ENCODE measurements around the gene SMARCB1. TPM values are rescaled to one million over a fixed set of nuclear protein-coding genes. Genes with fewer than 3 reads are reported as not detected.
A peak's percentile ranks its signal among the peaks of the same experiment; 100 is the strongest.

SMARCB1 gene
- total and polyA plus RNA-seq, 2 of the 4 experiments (the other 2 are of a cell fraction), result 110 to 159 TPM

DNA sequence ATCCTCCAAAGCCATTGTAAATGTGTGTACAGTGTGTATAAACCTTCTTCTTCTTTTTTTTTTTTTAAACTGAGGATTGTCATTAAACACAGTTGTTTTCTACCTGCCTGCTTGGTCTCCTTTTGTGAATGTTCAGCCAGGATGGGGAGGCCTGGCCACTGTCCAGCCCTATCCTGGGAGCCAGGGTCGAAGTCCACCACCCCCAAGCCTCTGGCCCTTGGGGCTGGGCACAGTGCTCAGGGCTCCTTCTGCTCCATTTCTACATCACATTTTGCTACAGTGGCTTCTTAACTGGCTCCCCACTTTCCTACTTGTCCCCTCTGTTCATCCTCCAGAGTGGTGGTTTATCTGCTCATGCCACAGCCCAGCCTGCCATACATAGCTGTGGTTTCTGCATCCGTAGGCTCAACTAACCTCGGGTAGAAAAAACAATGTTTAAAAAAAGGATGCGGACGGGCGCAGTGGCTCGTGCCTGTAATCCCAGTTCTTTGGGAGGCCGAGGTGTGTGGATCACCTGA lies 2.5 kb upstream of the SMARCB1 start:
- Histone ChIP-seq H3K23ac (ENCODE audit: low read depth, low read length) (no peak overlapping the region), H2BK5ac (ENCODE audit: low read depth, low read length, poor library complexity, severe bottlenecking) (no peak overlapping the region), H3K14ac (replicated peaks; ENCODE audit: low read depth, low read length) (no peak overlapping the region), H3K18ac (ENCODE audit: low read depth, low read length) (no peak overlapping the region), H3K4me2 (ENCODE audit: low read depth, low read length) (0 out of 2 replicates have a peak overlapping the region, but pooled peaks have one; percentile 31), H3K9me3 (ENCODE audit: control insufficient read depth, insufficient read depth, low read length) (no peaks in the 10 kb centered on the region), H3K9ac (ENCODE audit: low read depth, low read length) (no peak overlapping the region), H2BK120ac (ENCODE audit: low read depth, low read length) (peak overlapping the region; percentile 9), H2BK20ac (ENCODE audit: low read depth, low read length) (peak overlapping the region; percentile 1), H3K9me1 (ENCODE audit: insufficient read depth, low read length) (peaks cover 20% of the 10 kb centered on the region), H3K4me1 (ENCODE audit: control insufficient read depth, insufficient read depth, low read length) (peaks cover 25% of the 10 kb centered on the region), H2AK5ac (ENCODE audit: low read depth, low read length) (no peak overlapping the region; the same call in 1 of the 2 replicates), H3K27ac (ENCODE audit: insufficient read depth, low read length) (no peak overlapping the region), H2BK15ac (ENCODE audit: low read depth, low read length) (no peak overlapping the region), H4K5ac (ENCODE audit: low read depth, low read length) (no peak overlapping the region; the same call in 1 of the 2 replicates), H3K56ac (ENCODE audit: extremely low read depth, insufficient read depth, low read length) (no peak overlapping the region), H3K4me3 (ENCODE audit: insufficient read depth, low read depth, low read length) (no peak overlapping the region), H3K27me3 (ENCODE audit: control insufficient read depth, insufficient read depth, low read length) (no peaks in the 10 kb centered on the region), H3K4ac (ENCODE audit: low read depth, low read length) (peak overlapping the region; percentile 45; the same call in 1 of the 2 replicates), H3K36me3 (ENCODE audit: control insufficient read depth, insufficient read depth, low read length) (no peaks in the 10 kb centered on the region), H4K8ac (ENCODE audit: low read depth in 2 of 2, low read length in 2 of 2) (peak overlapping the region in 1 of 2 experiments; percentile 46; a peak in 1 of 4 replicates), H2AFZ (replicated peaks; ENCODE audit: low read length, poor library complexity) (peak overlapping the region; percentile 53), H4K91ac (ENCODE audit: insufficient read depth, low read depth, low read length) (no peak overlapping the region), H3K79me1 (ENCODE audit: low read depth in 1 of 2, low read length in 2 of 2) (peaks cover 10 to 25% of the 10 kb centered on the region in 2 experiments), H2AK9ac (replicated peaks; ENCODE audit: low read depth, low read length, poor library complexity) (peak overlapping the region; percentile 2), H4K20me1 (ENCODE audit: insufficient read depth, low read length) (peaks cover 20% of the 10 kb centered on the region)
- dilution Hi-C loops (cut with HindIII; ENCODE audit: low sequenced_read_pairs, unreplicated experiment) (no loop called here), in situ Hi-C loops (cut with MboI; ENCODE audit: low sequenced_read_pairs) (no loop called here), intact Hi-C loops (cut with micrococcal nuclease) (no loop called here)
- DNase-seq (peak; percentile 41), ATAC-seq (ENCODE audit: low read depth) (0 out of 2 replicates have a peak, but pooled peaks have one; percentile 7)
- TF ChIP-seq CEBPB (IDR thresholded peaks at IDR 0.05; ENCODE audit: low read depth, low read length), result no peak
- peak; percentile 52; the same call in 1 of the 2 replicates for TF ChIP-seq BHLHE40 (IDR thresholded peaks at IDR 0.05; ENCODE audit: low read depth, low read length)
- TF ChIP-seq, protein P1, sequence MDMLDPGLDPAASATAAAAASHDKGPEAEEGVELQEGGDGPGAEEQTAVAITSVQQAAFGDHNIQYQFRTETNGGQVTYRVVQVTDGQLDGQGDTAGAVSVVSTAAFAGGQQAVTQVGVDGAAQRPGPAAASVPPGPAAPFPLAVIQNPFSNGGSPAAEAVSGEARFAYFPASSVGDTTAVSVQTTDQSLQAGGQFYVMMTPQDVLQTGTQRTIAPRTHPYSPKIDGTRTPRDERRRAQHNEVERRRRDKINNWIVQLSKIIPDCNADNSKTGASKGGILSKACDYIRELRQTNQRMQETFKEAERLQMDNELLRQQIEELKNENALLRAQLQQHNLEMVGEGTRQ (IDR thresholded peaks at IDR 0.05; ENCODE audit: low read depth, low read length), result no peak
- TF ChIP-seq RCOR1 (IDR thresholded peaks at IDR 0.05; ENCODE audit: insufficient replicate concordance, low read length), result no peak
- ChIA-PET POLR2A (ENCODE audit: unreplicated experiment) (interaction anchor here (0.6 kb wide), 1 partner anchor 12 kb away, joined by 4 read pairs; no protein-coding TSS in a partner anchor), CTCF (interaction anchor here (1.0 kb wide), 1 partner anchor 10 kb away, joined by 3 read pairs; no protein-coding TSS in a partner anchor)
- no TSS peak for BruUV-seq (replicated peaks)
- no CpG with 5 or more reads among the region's 8 CpGs for WGBS, 2 experiments (ENCODE audit: extremely low coverage in 2 of 2, insufficient read length in 1 of 2)
